K562 treated with DMSO at 1 percent for 12 hours (cell line): ENCODE data around the gene LIPT1. TPM values are rescaled to one million over a fixed set of nuclear protein-coding genes. Genes with fewer than 3 reads are reported as not detected.

Source experiments
- total RNA-seq: library from RNA; unstranded; fragments of 300-600 nt; gene quantifications from 2 replicates; pipeline ENCODE4 v1.2.3, GENCODE V29; 2022; ENCODE audit not compliant: insufficient read depth

LIPT1 gene
- total RNA-seq = 2.2 and 4.7 TPM in 2 replicates

GRCh38 chr2:99154643-99155536, at the start of gene LIPT1, which contains the start of gene TSGA10:
Gene LIPT1, plus strand, starts transcription at chr2:99154967. Its CDS starts 6,991 bp downstream, at chr2:99161958.
Gene TSGA10, minus strand, starts transcription at chr2:99154942. Its CDS starts 45,503 bp downstream, at chr2:99109439.

GRCh38 chr2:99141110-99142108, 13.4 kb upstream of the LIPT1 start, which contains the start of gene C2orf15:
Gene C2orf15, plus strand, starts transcription at chr2:99141707. Its CDS starts 8,852 bp downstream, at chr2:99150559.

GRCh38 chr2:99180755-99181623, 26.2 kb downstream of the LIPT1 start, which contains the start of the genes MITD1 and MRPL30:
Gene MITD1, minus strand, starts transcription at chr2:99181058. Its CDS starts 77 bp downstream, at chr2:99180981.
Gene MRPL30, plus strand, starts transcription at chr2:99181184. Its CDS starts 5,020 bp downstream, at chr2:99186204.

Other genes with a start within 250 kb of the LIPT1 start
- not detected in 2 replicates for gene CRACDL, start 218.7 kb upstream of the LIPT1 start, total RNA-seq
- 0.68 TPM in 1 of 2 replicates, not detected in the other for gene C2orf15, start 13.3 kb upstream of the LIPT1 start, total RNA-seq
- gene TSGA10, start within 50 bp of the LIPT1 start, total RNA-seq = 0.79 TPM in 1 of 2 replicates, not detected in the other
- gene MITD1, start 26.1 kb downstream of the LIPT1 start, total RNA-seq = 11.5 and 32.3 TPM in 2 replicates
- 22.0 and 39.8 TPM in 2 replicates for gene MRPL30, start 26.2 kb downstream of the LIPT1 start, total RNA-seq
- 1.8 and 2.9 TPM in 2 replicates for gene LYG2, start 100.7 kb downstream of the LIPT1 start, total RNA-seq
- 0.88 TPM in 1 of 2 replicates, not detected in the other for gene LYG1, start 146.2 kb downstream of the LIPT1 start, total RNA-seq
- gene TXNDC9, start 181.4 kb downstream of the LIPT1 start, total RNA-seq = 19.8 and 28.8 TPM in 2 replicates
- 29.2 and 36.0 TPM in 2 replicates for gene EIF5B, start 182.4 kb downstream of the LIPT1 start, total RNA-seq